ENCODE data around the gene PGAP1.
A peak's percentile ranks its signal among the peaks of the same experiment; 100 is the strongest.

PGAP1 gene

DNA sequence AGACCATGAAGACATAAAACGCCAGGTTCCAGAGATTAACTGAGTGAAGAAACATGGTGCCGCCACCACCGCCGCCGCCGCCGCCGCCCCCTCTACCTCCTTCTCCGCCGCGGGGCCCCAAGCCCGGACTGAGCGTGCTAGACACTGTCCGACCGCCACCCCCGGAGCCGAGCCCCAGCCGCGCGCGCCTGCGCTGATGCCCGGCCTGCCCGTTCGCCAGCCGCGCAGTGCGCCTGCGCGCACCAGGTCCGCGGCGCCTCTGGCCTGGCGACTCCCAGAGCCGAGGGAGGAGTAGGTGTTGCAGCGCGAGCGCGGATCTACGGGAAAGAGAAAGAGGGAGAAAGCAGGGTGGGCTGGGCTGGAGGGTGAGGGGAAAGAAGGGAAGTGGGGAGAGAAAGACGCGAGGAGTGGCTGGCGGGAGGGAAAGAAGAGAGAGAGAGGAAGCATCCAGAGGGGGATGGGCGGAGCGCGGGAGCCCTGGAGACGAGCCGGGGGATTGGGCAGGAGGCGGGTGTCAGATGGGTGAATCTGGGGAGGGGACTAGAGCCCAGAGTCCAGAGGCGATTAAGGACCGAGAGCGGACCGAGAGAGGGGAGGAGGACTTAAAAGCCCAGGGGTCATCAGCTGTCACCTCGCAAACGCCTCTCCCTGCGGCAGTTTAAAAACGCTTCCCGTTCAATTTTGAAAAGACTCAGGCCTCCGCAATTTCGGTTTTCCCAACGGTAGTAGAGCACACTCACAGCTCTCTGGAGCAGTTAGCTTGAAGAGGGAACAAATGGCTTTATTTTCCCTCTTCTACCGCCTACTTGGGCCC is at the start of gene PGAP1:
Gene PGAP1, minus strand, starts transcription at position 146 of the 814 bp plus-strand sequence. Its CDS starts 91 bp downstream, at position 55.
- no peak for TF ChIP-seq CTCF (conservative IDR thresholded peaks at IDR 0.05; ENCODE audit: low read depth)
- CTCF ChIA-PET = interaction anchor here (0.5 kb wide), 1 partner anchor 85 kb away, joined by 8 read pairs; no protein-coding TSS in a partner anchor
- peak within 1 kb of the TSS; percentile 96 for H3K27ac ChIP-seq
- DNase-seq (ENCODE audit: low spot score) = peak; percentile 90
- POLR2A ChIA-PET (ENCODE audit: low non-redundant PET) = no interaction called here

- CTCF ChIA-PET = no interaction called here
- TF ChIP-seq CTCF (conservative IDR thresholded peaks at IDR 0.05; ENCODE audit: low read depth) = no peak
- no peak overlapping the region for H3K27ac ChIP-seq
- POLR2A ChIA-PET (ENCODE audit: low non-redundant PET) = no interaction called here
- no peak for DNase-seq (ENCODE audit: low spot score)
These were observed 48.5 kb upstream of the PGAP1 start for GRCh38 chr2:196974970-196975369.

- no peak overlapping the region for H3K27ac ChIP-seq
- no peak for DNase-seq (ENCODE audit: low spot score)
- CTCF ChIA-PET = interaction anchor here (0.7 kb wide), 1 partner anchor 62 kb away, joined by 4 read pairs; no protein-coding TSS in a partner anchor
- POLR2A ChIA-PET (ENCODE audit: low non-redundant PET) = no interaction called here
- TF ChIP-seq CTCF (conservative IDR thresholded peaks at IDR 0.05; ENCODE audit: low read depth) = no peak
These were observed 45.2 kb upstream of the PGAP1 start for GRCh38 chr2:196971574-196972279.

DNA sequence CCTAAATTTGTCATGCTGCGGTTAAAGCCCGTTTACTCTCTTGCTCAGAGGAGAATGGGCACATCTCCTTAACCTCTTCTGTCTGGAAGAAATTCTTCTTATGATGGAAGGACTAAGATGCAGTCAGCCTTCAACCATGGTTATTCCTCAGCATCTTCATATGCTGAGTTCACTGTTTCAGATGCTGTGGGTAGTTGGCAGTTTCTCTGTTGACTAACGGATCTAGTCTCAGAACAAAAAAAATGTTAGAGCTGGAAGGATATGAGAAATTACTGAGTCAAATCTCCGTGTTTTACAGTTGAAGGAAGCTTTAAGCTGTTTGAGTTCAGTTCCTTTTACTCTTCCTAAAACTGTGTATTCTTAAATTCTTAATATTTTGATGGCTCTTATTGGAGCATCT is 43.6 kb upstream of the PGAP1 start:
- ChIA-PET CTCF (no interaction called here), POLR2A (ENCODE audit: low non-redundant PET) (no interaction called here)
- no peak for DNase-seq (ENCODE audit: low spot score)
- TF ChIP-seq CTCF (conservative IDR thresholded peaks at IDR 0.05; ENCODE audit: low read depth) = no peak
- H3K27ac ChIP-seq = no peak overlapping the region

DNA sequence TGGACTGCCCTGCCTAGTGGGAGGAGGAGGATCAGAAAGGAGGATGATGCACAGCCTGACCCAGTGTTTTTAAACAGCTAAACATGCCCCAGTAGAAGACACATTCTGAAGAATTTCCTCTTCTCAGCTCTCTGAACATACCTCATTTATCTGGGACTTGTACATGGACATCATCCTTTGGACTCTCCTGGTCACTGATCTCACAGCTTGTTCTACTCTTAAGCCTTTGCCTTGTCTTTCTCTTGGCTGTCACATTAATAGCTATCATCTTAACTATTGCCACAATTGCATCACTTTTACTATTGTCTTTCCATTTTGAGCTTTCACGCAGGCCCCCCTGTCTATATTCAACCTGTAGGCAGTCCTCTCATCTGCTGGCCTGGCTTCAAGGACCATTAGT is 42.0 kb upstream of the PGAP1 start:
- ChIA-PET POLR2A (ENCODE audit: low non-redundant PET) (no interaction called here), CTCF (interaction anchor here (0.7 kb wide), 1 partner anchor 43 kb away, joined by 3 read pairs; no protein-coding TSS in a partner anchor)
- no peak overlapping the region for H3K27ac ChIP-seq
- TF ChIP-seq CTCF (conservative IDR thresholded peaks at IDR 0.05; ENCODE audit: low read depth) = no peak
- DNase-seq (ENCODE audit: low spot score) = no peak

- DNase-seq (ENCODE audit: low spot score) = no peak
- POLR2A ChIA-PET (ENCODE audit: low non-redundant PET) = no interaction called here
These were observed 41.3 kb upstream of the PGAP1 start for GRCh38 chr2:196967775-196968174.

More at GRCh38 chr2:196967775-196968174, 41.3 kb upstream of the PGAP1 start:
- CTCF ChIA-PET = no interaction called here
- no peak overlapping the region for H3K27ac ChIP-seq
- no peak for TF ChIP-seq CTCF (conservative IDR thresholded peaks at IDR 0.05; ENCODE audit: low read depth)

Data from RWPE1 (cell line).